ENCODE data around the gene ATOH1.

Gene ATOH1

DNA sequence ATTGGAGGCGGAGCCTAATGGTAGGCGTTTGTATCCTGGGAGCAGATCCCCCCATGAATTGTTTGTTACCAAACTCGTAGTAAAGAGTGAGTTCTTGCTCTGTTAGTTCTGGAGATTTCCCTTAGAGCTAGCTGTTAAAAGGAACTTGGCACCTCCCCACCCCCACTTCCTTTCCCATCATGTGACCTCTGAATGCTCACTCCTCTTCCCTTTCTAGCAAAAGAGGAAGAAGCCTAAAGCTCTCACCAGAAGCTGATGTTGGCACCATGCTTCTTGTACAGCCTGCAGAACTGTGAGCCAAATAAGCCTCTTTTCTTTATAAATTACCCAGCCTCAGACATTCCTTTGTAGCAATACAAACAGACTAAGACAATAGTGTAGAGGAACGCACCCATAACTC is 13.8 kb upstream of the ATOH1 start:
- TF ChIP-seq, protein P1, sequence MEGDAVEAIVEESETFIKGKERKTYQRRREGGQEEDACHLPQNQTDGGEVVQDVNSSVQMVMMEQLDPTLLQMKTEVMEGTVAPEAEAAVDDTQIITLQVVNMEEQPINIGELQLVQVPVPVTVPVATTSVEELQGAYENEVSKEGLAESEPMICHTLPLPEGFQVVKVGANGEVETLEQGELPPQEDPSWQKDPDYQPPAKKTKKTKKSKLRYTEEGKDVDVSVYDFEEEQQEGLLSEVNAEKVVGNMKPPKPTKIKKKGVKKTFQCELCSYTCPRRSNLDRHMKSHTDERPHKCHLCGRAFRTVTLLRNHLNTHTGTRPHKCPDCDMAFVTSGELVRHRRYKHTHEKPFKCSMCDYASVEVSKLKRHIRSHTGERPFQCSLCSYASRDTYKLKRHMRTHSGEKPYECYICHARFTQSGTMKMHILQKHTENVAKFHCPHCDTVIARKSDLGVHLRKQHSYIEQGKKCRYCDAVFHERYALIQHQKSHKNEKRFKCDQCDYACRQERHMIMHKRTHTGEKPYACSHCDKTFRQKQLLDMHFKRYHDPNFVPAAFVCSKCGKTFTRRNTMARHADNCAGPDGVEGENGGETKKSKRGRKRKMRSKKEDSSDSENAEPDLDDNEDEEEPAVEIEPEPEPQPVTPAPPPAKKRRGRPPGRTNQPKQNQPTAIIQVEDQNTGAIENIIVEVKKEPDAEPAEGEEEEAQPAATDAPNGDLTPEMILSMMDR (IDR thresholded peaks at IDR 0.05; ENCODE audit: control extremely low read depth, extremely low read depth, low read depth, missing control alignments): no peak
- ChIA-PET POLR2A (no interaction called here), CTCF (interaction anchor here (1.4 kb wide), 1 partner anchor 20 kb away, joined by 3 read pairs; no protein-coding TSS in a partner anchor)
- DNase-seq (ENCODE audit: extremely low spot score): no peak

DNA sequence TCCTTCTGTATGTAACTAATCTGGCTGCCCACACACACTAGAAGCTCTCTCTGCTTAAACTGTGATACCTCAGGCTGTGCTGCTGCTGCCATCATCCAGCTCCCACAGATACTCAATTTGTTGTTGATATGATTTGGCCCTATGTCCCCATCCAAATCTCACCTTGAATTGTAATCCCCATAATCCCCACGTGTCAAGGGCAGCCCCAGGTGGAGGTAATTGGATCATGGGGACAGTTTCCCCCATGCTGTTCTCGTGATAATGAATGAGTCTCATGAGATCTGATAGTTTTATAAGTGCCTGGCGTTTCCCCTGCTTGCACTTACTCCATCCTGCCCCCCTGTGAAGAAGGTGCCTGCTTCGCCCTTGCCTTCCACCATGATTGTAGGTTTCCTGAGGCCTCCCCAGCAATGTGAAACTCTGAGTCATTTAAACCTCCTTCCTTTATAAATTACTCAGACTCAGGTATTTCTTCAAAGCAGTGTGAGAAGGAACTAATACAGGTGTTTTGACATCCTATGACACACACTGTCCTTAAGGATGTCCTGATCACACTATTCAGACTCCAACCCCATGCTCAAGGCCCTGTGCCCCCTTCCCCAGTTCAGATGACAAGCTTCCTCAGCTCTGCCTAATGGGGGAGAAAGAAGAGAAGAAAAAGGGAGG is 2.9 kb upstream of the ATOH1 start:
- DNase-seq (ENCODE audit: extremely low spot score): no peak
- TF ChIP-seq, protein P1 (IDR thresholded peaks at IDR 0.05; ENCODE audit: control extremely low read depth, extremely low read depth, low read depth, missing control alignments): no peak
- CTCF ChIA-PET: no interaction called here
- POLR2A ChIA-PET: no interaction called here

DNA sequence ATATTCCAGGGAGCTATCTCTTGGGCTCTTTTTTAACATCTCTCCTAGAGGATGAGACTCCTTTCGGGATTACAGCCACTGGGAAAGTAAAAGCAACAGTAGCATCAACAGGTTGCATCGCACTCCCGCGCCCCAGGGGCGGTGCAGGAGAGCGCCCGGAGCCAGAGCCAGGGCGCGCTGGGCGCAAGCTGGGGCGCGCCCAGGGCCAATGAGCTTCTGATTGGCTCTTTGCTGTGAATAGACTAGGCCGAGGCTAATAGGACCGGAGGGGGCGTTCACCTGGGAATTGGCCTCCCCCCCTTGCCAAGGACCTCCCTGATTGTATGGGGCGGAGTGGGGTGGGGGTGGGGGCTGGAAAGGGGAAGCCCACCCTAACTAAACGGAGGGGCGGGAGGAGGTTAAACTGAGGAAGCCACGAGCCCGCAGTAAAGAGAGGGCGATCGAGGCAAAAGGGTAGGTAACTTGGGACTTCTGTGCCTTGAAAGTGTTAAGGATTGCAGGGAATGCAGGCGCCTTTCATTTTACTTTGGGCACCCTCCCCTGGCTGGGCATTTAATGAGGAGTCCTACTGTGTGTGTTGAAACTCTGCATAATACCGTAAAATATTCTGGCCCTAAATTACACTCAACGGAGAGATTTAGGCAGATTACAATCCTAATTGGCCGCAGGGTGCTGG is 1.1 kb upstream of the ATOH1 start:
- no peak for DNase-seq (ENCODE audit: extremely low spot score)
- POLR2A ChIA-PET: no interaction called here
- CTCF ChIA-PET: interaction anchor here (1.0 to 1.6 kb wide), 3 partner anchors 9 to 21 kb away, joined by 3 read pairs; no protein-coding TSS in a partner anchor
- TF ChIP-seq, protein P1 (IDR thresholded peaks at IDR 0.05; ENCODE audit: control extremely low read depth, extremely low read depth, low read depth, missing control alignments): no peak

DNA sequence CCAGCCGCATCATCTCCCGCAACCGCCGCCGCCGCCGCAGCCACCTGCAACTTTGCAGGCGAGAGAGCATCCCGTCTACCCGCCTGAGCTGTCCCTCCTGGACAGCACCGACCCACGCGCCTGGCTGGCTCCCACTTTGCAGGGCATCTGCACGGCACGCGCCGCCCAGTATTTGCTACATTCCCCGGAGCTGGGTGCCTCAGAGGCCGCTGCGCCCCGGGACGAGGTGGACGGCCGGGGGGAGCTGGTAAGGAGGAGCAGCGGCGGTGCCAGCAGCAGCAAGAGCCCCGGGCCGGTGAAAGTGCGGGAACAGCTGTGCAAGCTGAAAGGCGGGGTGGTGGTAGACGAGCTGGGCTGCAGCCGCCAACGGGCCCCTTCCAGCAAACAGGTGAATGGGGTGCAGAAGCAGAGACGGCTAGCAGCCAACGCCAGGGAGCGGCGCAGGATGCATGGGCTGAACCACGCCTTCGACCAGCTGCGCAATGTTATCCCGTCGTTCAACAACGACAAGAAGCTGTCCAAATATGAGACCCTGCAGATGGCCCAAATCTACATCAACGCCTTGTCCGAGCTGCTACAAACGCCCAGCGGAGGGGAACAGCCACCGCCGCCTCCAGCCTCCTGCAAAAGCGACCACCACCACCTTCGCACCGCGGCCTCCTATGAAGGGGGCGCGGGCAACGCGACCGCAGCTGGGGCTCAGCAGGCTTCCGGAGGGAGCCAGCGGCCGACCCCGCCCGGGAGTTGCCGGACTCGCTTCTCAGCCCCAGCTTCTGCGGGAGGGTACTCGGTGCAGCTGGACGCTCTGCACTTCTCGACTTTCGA is 654 bp downstream of the ATOH1 start:
- ChIA-PET CTCF (interaction anchor here (1.6 kb wide), 1 partner anchor 9 kb away, joined by 4 read pairs; no protein-coding TSS in a partner anchor), POLR2A (no interaction called here)
- TF ChIP-seq, protein P1 (IDR thresholded peaks at IDR 0.05; ENCODE audit: control extremely low read depth, extremely low read depth, low read depth, missing control alignments): no peak
- peak; percentile 24 for DNase-seq (ENCODE audit: extremely low spot score)

DNA sequence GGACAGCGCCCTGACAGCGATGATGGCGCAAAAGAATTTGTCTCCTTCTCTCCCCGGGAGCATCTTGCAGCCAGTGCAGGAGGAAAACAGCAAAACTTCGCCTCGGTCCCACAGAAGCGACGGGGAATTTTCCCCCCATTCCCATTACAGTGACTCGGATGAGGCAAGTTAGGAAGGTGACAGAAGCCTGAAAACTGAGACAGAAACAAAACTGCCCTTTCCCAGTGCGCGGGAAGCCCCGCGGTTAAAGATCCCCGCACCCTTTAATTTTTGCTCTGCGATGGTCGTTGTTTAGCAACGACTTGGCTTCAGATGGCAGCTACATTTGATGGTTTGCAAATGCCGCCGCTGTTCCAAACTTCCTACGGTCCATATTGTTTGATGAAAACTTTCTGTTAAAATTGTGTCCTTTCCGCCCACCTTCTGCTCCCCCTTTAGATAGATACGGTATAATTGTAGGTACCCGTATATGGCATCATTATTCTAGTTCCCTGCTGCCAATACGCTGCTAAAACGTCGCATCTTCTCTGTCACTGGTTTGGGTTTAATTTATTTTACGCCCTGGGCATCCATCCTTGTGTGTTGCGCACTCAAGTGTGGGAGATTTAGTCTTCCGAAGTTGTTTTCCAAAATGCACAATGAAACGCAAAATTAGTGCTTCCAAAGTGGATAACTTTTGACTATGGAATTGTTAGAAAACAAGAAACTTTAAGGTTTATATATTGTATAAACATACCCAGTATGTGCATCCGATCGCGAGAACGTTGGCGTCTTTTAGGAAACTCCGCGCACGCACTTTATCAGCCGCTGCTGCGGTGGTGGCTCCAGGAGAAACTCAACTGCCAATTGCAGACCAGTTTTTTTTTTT is 1.5 kb downstream of the ATOH1 start:
- CTCF ChIA-PET: interaction anchor here (1.6 kb wide), 1 partner anchor 8 kb away, joined by 4 read pairs; no protein-coding TSS in a partner anchor
- no peak for DNase-seq (ENCODE audit: extremely low spot score)
- POLR2A ChIA-PET: no interaction called here
- TF ChIP-seq, protein P1 (IDR thresholded peaks at IDR 0.05; ENCODE audit: control extremely low read depth, extremely low read depth, low read depth, missing control alignments): no peak
